Progenitor cell of endocrine pancreas (in vitro differentiated cells): Measurements from ENCODE around the gene NPR3. TPM values are rescaled to one million over a fixed set of nuclear protein-coding genes. Genes with fewer than 3 reads are reported as not detected.

Experiments
- DNase-seq: peaks from one replicate; pipeline ENCODE4 v3.0.0; 2021; ENCODE audit warnings: low spot score; ENCODE audit not compliant: unreplicated experiment
- H3K27ac Mint-ChIP-seq: 2 replicates; pipeline ENCODE4 v1.8.0; 2021; ENCODE audit warnings: mild to moderate bottlenecking, moderate library complexity, mixed read lengths
- H3K27me3 Mint-ChIP-seq: 2 replicates; pipeline ENCODE4 v1.8.0; 2021; ENCODE audit warnings: mixed read lengths
- H3K36me3 Mint-ChIP-seq: 2 replicates; pipeline ENCODE4 v1.8.0; 2022; ENCODE audit warnings: mixed read lengths; ENCODE audit not compliant: insufficient read depth
- H3K4me1 Mint-ChIP-seq: 2 replicates; pipeline ENCODE4 v1.8.0; 2021; ENCODE audit warnings: low read depth, mixed read lengths
- H3K4me3 Mint-ChIP-seq: 2 replicates; pipeline ENCODE4 v1.8.0; 2021; ENCODE audit warnings: low read depth, mild to moderate bottlenecking, moderate library complexity, mixed read lengths
- H3K9me3 Mint-ChIP-seq: 2 replicates; pipeline ENCODE4 v1.8.0; 2021; ENCODE audit warnings: low read depth, mixed read lengths
- CTCF ChIP-seq: fragments of 200-600 bp; sonication (generic); IDR thresholded peaks from one replicate; pipeline ENCODE4 v1.5.0; 2021; ENCODE audit warnings: antibody characterized with exemption, mild to moderate bottlenecking; ENCODE audit not compliant: unreplicated experiment
- total RNA-seq: library from RNA; stranded (reverse); gene quantifications from 2 replicates; pipeline ENCODE4 v1.2.1, GENCODE V29; 2021

NPR3 gene
- total RNA-seq, 1 donor from 2014 or later: 1.0 TPM

DNA sequence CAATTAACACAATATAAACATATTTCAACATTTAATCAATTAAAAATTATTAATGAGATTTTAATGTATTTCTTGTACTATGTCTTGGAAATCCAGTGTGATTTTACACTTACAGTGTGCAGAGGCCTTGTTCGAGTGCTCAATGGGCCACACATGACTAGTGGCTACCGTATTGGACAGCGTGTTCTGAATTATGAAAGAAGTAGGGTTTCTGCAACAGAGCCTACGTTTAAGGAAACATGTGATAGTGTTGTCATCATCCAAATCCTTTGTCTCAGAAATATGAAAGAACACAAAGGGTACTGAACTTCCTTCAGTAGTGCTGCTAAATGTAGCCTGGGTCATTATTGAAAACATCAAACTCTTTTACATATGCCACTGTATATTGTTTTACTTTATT is 29.5 kb downstream of the NPR3 start:
- Mint-ChIP-seq H3K4me3 (no peak overlapping the region), H3K27ac (no peak overlapping the region), H3K36me3 (no peaks in the 10 kb centered on the region), H3K4me1 (no peaks in the 10 kb centered on the region), H3K9me3 (no peaks in the 10 kb centered on the region), H3K27me3 (no peaks in the 10 kb centered on the region)
- DNase-seq: no peak
- no peak for TF ChIP-seq CTCF

DNA sequence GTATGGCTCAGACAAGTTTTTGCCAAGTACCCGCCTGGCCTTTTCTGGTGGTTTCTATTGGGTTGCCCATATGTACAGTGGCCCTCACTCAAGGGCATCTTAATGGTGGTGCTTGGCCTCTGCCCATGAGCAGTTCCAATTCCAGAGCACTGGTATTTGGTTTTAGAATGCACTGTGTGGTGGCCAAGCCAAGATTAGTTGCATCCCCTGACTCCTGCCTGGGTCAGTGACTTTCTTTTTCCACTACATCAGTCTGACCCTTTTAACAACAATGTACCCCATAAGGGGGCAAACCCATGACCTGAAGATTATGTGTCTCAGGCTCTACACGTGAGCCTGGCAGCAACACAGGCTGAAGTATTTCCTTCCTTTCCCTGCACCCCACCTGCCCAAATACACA is 34.2 kb downstream of the NPR3 start:
- Mint-ChIP-seq H3K4me1 (no peaks in the 10 kb centered on the region), H3K27ac (no peak overlapping the region), H3K9me3 (peaks cover under 1% of the 10 kb centered on the region), H3K4me3 (no peak overlapping the region), H3K27me3 (no peaks in the 10 kb centered on the region), H3K36me3 (no peaks in the 10 kb centered on the region)
- DNase-seq: no peak
- no peak for TF ChIP-seq CTCF

DNA sequence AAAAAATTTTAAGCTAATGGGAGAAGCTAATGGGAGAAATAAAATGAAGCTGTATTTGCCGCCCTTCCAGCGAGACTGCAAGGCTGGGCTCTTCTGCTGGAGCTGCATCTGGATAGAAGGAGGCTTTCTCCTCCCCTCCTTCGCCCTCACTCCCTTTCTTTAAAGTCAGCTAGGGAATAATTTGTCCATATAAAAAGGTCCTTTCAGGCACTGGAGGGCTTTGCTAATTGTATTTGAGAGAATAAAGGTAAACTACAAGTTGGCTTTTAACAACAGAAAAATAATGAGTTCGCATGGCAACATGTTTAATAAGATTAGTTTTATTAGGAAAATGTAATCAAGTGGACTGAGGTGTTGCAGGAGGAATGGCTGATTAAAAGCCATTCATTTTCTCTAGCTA is 41.3 kb downstream of the NPR3 start:
- peaks cover 5% of the 10 kb centered on the region for H3K9me3 Mint-ChIP-seq
- no peak for DNase-seq
- H3K4me1 Mint-ChIP-seq: no peaks in the 10 kb centered on the region
- no peak overlapping the region for H3K27ac Mint-ChIP-seq
- no peak overlapping the region for H3K4me3 Mint-ChIP-seq
- TF ChIP-seq CTCF: no peak
- no peaks in the 10 kb centered on the region for H3K36me3 Mint-ChIP-seq
- H3K27me3 Mint-ChIP-seq: no peaks in the 10 kb centered on the region

DNA sequence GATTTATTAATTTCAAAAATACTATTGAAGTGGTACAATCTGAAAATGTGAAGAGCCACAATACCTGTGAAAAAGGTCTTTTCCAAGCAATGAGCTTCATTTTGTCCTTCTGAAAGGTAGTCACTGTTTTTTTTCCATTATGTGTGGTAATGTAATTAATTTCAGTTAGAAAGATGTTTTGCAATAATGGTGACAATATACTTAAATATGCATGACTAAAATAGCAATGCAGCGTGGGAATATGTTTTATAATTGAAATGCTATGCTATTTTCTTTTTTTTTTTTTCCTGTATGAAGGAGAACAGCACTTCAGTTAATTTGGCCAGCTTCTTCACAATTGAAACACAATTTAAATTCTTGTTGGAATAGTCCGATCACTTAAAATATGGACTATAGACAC is 41.9 kb downstream of the NPR3 start:
- H3K4me1 Mint-ChIP-seq: no peaks in the 10 kb centered on the region
- H3K4me3 Mint-ChIP-seq: no peak overlapping the region
- H3K9me3 Mint-ChIP-seq: peaks cover 5% of the 10 kb centered on the region
- no peak for TF ChIP-seq CTCF
- no peaks in the 10 kb centered on the region for H3K27me3 Mint-ChIP-seq
- no peaks in the 10 kb centered on the region for H3K36me3 Mint-ChIP-seq
- H3K27ac Mint-ChIP-seq: no peak overlapping the region
- no peak for DNase-seq

GRCh38 chr5:32753765-32754164 is 42.6 kb downstream of the NPR3 start:
- H3K36me3 Mint-ChIP-seq: no peaks in the 10 kb centered on the region

More at GRCh38 chr5:32753765-32754164, 42.6 kb downstream of the NPR3 start:
- Mint-ChIP-seq H3K4me1 (no peaks in the 10 kb centered on the region), H3K27ac (no peak overlapping the region), H3K9me3 (peaks cover 5% of the 10 kb centered on the region), H3K27me3 (no peaks in the 10 kb centered on the region), H3K4me3 (no peak overlapping the region)
- DNase-seq: no peak
- TF ChIP-seq CTCF: no peak
